SIG-M5 (cell line): ENCODE data around the gene CARD10.
"Not testable (repeated sequence)": the region's sequence is repeated elsewhere in the genome, so short reads cannot be mapped to it uniquely, and the experiment has no call there.

Experiments used
- DNase-seq: peaks from one replicate; lab custom pipeline; 2025; lab: John Stamatoyannopoulos, UW

Gene CARD10

DNA sequence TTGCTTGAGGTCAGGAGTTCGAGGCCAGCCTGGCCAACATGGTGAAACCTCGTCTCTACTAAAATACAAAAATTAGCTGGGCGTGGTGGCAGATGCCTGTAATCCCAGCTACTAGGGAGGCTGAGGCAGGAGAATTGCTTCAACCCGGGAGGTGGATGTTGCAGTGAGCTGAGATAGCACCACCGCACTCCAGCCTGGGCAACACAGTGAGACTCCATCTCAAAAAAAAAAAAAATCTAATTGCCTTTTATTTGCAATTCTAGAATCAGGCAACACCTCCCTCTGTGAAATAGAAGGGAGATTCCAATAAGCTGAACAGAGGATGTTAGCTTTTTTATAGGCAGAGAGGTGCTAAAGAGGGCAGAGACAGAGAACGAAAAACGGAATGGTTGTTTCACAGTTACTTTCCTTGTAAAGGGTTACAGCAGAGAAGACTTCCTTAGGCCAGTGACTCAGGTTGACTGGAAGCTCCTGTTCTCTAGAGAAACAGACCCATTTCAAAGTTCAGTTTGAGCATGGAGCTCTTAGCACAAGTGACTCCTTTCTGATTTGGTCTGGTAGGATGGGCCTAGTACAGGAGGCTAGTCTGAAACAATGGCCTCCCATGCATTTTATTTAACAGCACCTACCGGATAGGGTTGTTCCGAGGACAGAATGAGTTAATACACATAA, 8.0 kb upstream of the CARD10 start:
- not testable (repeated sequence) for DNase-seq

DNA sequence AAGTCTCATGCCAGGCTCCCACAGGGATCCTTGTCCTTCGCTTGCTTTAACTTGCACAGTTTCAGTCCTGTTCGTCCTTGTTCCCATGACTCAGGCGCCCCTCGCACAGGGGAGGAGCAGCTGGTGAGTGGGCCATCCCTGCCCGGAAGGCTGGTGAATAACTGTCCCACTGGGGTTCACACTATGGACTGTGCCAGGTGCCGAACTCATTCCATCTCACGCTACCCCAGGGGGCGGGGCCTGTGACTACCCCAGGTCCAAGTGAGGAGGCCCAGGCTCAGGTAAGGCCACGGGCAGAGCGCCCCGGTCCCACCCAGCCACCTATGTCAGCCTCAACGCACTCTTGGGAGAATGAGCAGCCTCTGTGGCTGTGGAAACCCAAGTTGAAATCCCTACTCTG, 7.2 kb upstream of the CARD10 start:
- DNase-seq: no peak

DNA sequence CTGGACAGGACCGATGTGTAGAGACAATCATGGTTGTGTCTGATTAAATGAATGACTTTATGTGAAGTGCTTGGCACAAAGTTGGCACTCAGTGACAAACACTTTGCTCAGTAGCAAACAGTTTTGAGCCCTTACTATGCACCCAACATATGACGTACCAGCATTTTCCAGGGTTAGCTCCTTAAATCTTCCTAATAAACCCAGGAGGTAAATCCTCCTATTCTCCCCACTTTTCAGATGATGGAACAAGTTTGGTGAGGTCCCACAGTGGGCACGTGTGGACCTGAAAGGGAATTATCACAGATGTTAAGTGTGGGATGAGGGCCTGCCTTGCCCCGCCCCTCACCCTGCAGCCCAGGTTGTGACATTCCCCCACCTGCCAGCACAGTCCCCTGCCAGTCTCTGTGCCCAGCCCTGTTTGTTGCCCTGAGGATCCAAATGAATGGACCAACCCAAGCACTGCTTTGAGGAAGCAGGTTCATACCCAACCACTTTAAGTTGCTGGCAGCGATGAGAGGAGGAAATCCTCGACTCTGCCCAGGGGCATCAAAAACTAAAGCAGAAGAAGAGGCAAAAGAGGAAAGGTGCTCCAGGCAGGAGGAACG, 6.6 kb upstream of the CARD10 start:
- no peak for DNase-seq

DNA sequence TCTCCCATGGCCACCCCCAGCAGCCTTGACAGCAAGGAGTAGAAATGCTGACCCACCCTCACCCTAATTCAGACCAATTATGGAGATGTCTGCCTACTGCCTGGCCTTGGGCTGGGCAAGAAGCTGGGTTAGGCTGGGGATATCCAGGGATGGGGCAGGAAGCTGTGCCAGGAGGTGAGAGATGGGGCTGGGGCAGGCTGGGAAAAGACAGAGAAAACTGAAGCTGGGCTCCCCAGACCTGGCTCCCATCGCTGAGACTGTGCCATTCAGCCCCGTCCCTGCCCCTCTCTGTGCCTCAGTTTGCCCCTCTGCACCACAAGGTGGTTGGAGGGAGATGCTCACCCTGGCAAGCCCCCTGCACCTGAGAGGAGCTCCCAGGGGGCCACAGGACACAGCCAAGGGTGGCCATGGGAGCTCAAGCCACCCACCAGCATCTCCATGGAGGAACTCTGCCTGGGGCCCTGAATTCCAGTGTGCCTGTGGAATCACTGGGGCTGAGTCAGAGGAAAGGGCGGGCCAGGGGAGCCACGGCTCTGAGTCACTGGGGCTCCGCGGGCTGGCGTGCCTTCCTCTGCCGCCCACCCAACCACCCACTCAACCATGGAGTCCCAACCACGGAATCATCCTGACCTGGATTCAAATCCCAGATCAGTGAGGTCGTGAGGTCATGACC, 6.0 kb upstream of the CARD10 start:
- DNase-seq: no peak

DNA sequence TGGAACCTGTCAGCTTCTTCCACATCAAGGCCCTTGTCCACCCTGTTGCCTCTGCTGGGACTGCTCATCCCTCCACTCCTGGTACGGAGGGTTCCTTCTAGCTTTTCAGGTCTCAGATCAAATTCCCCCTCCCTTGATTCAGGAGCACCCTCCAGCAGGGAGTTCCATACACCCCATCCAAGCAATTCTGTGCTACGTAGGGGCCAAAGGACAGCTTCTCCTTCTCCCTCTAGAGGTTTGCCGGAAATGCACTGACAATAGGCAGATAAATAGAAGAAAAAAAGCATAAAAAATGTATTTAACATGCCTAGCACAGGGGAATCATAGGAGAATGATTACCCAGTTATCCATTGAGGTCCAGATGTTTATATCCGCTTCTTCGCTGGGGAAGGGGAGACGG, 3.3 kb upstream of the CARD10 start:
- DNase-seq: no peak

DNA sequence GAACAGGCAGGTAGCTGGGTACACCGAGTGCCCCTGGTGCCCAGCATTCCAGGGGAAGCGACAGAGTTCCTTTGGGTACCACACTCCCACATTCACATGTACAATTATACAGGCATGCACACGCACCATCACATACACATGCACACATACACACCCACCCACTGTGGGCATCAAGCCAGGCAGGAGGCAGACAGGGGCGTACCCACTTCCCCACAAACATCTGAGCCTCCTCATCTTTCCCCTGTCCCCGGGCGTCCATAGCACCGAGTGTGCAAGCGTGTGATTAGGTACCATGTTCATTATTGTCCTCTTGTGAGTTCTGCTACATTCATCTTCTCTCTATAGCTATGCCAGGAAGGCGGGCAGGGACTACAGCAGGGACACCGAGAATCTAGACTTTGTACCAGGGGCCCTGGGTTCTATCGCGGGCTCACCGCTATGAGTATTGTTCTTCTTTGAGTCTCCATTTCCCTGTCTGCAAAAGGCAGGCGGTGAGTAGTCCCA, 2.1 kb upstream of the CARD10 start:
- DNase-seq: no peak

DNA sequence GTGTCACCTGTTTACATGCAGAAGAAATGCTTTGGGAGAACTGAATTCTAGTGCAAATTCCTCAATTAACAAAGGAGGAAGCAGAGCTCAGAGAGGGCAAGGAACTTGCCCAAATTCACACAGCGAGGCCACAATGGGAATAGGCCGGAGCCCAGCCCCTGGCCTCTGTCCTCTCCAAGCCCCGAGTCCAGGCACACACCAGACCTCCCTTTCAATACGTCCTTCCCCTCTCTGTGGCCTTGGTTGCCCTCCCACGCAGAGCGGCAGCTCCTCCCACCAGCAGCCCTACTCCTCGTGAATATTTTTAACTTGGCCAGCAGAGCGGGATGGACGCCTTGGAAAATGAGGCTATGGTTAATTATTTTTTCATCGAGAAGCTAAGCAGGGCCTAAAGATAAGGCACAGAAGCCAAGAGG, 1.6 kb upstream of the CARD10 start:
- DNase-seq: no peak

DNA sequence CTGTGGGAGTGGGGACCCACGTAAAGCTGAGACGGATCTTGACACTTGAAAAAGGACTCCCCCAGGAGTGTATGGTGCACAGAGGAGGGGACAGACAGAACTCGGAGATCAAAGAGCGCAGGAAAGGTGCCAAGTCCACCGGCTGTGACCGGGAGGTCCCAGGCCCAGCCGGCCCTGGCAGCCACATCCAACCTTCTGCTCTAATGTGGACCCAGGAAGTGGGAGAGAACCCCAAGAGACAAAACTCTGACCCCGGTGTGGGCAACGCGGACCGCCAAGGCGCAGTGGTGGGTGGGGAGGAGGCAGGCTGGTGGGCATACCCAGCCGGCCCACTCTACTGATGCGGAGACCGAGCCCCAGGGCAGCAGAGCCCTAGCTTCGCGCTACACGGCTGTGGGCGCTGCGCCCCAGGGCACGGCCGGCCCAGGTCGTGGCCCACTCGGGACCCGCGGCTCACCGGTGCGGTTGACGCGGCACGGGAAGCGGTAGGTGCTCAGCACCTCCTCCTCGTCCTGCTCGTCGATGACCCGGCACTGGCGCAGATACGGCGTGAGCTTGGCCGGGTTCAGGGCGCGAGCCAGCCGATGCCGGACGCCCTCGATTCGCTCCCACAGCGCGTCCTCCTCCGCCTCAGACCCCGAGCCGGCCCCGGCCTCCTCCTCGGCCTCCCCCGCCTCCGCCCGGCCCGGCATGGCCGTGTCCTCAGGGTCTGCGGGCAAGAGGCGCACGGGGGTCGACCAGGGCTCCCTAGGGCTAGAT, 527 bp downstream of the CARD10 start:
- no peak for DNase-seq

DNA sequence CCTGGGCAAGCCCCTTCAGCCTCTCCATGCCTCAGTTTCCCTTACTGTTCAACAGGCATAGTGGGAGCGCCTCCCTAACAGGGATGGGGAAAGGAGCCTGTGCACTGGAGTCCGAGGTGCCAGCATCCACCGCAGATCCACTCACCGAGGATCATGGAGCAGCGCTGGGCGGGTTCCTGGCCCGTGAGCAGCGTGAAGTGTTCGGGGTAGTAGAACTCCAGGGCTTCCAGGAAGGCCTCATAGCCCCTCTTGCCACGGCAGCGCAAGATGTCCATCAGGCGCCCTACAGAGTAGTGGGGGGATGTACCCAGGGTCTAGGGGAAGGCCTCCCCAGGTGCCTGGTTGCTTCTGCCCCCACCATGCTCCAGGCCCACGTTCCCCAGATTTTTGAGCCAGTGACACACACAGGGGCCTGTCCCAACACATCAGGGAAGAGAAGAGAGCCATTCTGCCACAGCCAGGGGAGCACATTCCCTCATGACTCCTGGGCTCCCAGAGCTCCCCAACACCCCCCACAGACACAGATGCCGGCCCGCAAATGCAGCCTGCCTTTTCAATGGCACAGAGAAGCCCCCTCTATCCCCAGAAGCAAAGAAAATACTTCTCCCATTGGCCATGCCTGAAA, 1.3 kb downstream of the CARD10 start:
- DNase-seq: no peak

DNA sequence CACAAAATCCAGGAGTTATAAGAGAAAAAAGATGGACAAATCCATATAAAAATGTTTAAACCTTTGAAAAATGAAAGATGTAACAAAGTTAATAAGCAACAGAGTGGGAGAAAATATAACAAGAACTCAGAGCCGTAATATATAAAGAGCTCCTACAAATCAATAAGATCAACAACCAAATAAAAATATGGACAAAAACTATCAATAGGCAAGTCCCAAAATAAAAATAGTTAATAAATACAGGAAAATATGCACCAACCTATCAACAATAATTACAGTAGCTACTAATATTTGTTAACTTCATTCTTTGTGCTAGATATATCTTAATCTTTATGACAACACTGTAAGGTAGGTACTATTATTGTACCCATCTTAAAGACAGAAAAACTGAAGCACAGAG, 2.8 kb downstream of the CARD10 start:
- DNase-seq: no peak

DNA sequence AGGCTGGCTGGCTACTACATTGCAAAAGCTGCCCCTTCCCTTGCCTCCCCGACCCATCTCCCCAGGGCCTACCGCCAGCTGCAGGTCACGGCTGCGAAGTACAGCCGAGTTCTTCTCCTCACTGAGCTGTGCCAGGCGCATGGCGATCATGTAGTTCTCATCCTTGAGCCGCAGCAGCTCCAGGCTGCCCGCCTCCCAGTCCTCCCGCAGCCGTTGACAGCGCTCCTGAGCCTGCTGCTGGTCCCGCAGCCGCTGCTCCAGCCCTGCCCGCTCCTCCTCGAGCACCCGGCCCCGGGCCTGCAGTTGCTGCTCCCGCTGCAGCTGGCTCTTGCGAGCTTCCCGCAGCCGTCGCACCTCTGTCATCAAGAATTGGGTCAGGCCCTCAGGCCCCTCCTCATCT, 3.3 kb downstream of the CARD10 start:
- DNase-seq: no peak

DNA sequence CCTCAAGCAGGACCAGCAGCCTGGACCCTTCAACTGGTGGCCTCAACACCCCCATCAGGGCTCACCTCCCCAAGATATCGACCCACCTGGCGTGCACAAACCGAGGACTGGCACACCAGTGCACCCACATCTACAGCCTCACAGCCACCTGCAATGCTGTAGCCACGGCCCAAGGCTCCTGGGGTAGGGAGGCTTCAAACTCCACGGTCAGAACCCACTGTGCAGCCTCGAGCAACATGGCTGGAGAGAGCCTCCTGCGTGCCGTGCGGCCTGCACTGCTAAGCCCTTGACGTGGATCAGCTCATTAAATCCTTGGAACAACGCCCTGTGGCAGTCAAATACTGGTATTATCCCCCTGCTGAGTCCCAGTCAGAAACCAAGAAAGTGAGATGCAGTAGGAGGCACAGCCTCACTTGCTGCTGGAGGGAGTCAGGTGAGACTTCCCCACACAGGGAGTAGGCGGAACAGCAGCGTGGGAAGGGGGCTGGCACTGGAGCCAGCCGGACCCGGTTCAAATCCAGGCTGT, 4.6 kb downstream of the CARD10 start:
- no peak for DNase-seq

DNA sequence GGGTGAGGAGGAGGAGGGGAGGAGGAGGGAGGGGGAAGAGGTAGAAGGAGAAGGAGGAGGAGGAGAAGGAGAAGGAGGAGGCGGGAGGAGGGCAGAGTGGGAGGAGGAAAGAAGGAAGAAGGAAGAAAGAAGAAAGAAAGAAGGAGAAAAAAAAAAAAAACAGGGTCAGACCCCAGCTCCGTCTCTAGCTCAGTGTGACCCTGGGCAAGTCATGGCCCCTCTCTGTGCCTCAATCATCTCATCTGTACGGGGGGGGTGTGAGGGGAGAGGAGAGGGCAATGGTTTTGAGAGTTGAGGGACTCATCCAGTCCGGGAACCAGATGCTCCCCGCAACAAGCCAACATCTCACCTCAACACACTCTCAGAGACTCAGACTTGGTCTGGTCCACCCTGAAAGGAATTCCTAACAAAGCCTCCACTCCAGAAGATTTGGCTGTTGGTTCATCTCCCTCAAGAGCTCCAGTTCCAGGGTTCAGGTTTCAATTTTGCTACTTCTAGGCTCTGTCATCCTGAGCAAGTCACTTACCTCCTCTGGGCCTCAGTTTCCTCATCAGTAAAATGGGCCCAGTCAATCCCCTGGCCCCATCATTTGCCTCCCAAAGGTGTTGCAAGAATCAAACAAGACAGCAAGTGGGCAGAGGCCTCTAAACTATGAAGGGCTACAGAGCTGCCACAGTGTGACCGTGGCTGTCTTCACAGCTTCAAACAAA, 7.7 kb downstream of the CARD10 start:
- DNase-seq: no peak

DNA sequence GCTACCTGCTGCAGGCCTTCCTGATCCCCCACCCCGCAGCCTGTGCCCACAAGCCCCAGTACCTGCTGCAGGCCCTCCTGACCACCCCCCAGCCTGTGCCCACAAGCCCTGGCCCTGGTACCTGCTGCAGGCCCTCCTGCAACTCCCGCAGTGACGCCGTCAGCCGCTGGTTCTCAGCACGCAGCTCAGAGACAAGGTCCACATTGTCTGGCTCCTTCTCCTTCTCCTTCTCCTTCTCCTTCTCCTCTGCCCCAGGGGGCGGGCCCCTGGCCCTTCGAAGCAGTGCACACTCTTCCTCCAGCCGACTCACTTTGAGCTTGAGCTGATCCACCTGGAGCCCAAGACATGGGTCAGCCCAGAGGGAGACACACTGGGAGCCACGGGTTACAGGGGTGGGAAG, 9.1 kb downstream of the CARD10 start:
- no peak for DNase-seq

DNA sequence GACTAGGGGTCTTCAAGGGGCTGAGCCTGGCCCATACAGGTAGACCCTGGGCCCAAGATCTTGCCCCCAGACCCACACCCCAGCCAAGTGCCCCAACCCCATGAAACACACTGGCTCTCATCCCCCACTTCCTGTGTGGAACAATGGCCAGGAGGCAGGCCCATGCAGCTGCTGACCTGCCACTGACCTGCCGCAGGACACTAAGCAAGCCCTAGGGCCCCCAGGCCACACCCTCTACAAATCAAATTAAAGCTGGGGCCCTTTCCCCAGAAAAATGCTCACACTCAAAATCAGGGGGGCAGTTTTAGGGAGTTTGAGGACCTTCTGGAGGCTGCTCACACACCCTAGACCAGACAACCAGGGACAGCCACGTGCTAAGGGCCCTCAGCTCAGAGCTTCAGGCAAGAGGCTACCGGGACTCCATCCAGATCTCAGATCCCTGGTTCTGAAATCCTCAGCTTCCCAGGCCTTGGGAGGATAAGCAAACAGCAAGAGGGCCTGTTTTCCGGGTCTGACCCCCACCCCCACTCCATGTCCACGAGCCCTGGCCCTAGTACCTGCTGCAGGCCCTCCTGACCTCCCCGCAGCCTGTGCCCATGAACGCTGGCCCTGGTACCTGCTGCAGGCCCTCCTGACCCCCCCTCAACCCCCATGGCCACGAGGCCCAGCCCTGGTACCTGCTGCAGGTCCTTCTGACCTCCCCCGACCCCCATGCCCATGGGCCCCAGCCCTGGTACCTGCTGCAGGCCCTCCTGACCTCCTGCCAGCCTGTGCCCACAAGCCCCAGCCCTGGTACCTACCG, 10.0 kb downstream of the CARD10 start:
- no peak for DNase-seq

DNA sequence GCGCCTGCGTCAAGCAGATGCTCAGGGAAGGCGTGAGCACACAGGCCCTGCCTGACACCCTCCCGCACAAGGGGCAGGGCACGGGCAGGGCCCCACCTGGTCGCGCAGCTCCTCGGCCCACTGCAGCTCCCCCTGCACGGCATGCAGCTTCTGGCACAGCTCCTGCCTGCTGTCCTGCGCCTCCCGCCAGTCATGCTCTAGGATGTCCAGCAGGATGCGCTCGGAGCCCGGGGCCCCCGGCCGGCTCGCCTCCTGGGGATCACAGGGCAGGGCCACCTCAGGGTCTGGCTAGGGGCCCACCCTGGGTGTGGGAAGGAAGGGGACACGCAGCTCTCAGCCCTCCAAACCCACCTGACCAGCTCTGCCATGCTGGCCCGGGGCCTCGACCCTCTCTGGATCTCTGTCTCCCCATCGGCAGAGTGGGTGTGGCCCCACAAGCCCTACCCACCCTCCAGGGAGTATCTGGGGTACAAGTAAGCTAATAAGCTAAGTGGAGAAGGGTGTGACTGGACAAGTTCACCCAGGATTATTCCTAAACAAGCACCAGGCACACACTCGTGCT, 10.7 kb downstream of the CARD10 start:
- no peak for DNase-seq

DNA sequence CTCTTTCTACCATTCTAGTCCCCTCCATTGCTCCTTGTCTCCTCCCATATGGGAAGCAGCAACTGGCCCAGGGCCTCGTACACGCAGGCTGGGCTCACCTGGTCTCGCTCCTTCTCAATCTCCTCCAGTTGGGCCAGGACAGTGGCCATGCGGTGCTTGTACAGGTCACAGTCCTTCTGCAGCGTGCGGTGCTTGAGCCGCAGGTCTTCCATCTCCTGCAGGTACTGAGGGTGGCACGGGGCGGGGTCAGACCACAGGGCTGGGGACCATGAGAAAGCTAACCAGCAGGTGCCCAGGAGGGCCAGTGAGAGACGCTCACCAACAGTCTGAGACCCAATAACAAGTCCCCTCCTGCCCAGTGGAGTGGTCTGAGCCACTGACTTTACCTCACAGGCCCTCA, 11.5 kb downstream of the CARD10 start:
- no peak for DNase-seq

DNA sequence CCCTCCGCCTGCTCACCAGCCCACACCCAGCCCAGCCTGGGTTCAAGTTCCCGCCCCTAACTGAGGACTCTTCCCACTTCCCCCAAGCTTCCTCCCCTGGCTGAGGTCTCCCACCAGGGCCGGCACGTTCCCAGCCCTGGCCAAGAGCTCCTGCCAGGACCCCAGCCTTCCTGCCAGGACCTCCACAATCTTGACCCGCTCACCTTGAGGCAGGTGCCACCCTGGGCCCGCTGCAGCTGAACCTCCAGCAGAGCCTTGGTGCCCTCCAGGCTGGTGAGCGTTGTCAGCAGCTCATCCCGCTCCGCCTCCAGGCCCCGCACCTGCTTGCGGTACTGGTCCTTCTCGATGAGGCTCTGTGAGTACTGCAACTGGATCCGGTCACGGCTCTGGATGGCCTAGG, 13.2 kb downstream of the CARD10 start:
- DNase-seq: no peak

DNA sequence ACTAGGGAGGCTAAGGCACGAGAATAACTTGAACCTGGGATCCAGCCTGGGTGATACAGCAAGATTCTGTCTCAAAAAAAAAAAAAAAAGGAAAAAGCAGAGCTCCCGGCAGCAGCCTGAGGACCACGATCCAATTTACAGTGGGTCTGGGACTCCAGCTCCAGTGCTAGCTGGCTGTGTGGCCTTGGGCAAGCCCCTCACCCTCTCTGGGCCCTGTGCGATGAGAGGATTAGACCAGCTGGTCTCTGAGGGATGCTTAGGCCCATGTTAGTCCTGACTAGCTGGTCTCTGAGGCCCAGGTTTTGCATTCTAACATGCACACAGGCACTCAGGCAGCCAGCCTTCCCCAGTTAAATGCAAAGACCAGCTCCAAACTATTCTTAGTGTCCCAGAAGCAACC, 13.7 kb downstream of the CARD10 start:
- DNase-seq: no peak

DNA sequence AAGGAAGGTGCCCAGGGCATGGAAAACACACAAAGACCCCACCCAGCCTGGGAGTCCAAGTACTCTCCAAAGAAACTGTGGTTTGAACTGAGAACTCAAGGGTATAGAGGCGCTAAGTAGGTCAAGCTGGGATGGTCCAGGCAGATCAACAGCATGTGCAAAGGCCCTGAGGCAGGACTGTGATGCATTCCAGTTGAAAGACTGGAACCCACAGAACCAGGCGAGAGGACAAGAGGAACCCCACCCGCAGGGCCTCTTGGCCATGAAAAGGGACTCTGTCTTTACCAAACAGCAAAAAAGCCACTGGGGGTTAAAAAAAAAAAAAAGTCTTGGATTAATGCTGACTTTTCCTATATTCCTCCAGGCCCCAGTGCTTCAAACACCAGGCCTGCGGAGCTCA, 14.3 kb downstream of the CARD10 start:
- no peak for DNase-seq
